A204.1 (cell line): ENCODE results near the gene RPL6.

Experiments used
- FAIRE-seq: peaks from 2 replicates; lab custom pipeline; 2012; peaks lifted over from hg19 to GRCh38; lab: Jason Lieb, UNC

The RPL6 gene

DNA sequence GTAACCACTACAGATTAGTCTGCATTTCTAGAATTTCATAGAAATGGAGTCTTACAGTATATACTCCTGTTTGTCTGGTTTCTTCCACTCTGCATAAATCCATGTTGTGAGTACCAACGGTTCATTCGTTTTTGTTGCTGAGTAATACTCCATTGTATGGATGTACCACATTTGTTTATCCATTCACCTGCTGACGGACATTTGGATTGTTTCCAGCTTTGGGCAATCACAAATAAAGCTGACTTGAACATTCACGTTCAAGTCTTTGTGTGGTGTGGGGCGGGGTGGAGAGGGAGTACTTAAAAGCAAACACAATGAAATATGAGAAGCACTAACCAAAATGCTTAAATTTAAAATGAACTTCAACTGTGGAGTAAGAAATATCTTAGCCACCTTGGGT, 34.3 kb downstream of the RPL6 start:
- no peak for FAIRE-seq

DNA sequence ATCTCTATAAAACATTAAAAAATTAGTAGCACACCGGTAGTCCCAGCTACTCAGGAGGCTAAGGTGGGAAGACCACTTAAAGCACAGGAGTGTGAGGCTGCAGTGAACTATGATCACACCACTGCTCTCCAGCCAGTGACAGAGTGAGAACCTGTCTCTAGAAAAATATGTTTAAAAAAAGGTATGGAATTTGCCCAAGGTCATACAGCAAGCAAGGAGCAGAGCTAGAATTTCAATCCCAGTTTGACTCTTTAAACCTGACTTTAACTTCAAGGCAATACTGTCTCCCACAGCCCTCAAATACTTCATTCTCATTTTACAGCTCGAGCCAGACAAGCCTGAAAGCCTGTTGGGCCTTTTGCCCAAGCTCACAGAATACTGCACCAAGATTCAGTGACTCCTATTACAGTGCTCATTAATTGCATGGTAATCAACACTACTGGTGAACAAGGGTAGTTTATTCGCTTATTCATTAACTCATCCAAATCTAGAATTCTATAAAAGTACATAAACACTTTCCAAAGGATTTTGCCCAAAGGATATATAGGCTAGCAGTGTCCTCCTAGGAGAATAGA, 35.2 kb downstream of the RPL6 start:
- no peak for FAIRE-seq

DNA sequence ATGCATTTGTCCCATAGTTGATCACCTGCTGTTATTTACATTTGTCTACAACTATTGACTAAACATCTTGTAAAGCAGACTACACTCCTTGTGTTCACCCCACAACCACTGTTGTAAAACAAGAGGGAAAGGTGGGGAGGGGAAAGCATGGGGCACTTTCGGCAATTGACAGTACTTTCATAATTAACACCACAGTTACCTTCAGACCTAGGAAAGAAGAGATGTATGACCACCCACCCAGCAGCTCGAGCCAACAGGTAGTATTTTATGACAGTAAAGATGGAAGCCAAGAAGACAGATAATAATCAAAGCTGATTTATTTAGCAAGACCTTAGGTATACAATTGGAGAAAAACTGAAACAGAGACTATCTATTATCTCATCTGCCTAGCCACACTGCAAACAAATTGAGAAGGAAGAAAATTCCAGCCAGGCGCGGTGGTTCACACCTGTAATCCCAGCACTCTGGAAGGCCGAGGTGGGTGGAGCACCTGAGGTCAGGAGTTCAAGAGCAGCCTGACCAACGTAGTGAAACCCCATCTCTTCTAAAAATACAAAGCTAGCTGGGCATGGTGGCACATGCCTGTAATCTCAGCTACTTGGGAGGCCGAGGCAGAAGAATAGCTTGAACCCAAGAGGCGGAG, 38.4 kb downstream of the RPL6 start:
- no peak for FAIRE-seq

DNA sequence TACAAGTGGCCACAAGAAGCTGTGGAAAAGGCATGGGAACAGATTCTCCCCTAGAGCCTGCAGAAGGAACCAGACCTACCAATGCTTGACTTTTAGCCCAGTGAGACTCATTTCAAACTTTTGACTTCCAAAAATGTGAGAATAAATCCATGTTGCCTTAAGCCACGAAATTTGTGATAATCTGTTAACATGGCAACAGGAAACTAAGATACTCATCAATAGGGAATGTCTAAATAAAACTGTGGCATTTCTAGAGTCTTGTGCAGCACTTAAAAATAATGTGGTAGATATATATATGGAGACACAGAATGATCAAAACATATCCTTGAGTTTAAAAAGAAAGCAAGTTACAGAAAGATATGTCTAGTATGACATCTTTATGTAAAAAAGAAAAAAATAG, 39.2 kb downstream of the RPL6 start:
- FAIRE-seq = no peak

DNA sequence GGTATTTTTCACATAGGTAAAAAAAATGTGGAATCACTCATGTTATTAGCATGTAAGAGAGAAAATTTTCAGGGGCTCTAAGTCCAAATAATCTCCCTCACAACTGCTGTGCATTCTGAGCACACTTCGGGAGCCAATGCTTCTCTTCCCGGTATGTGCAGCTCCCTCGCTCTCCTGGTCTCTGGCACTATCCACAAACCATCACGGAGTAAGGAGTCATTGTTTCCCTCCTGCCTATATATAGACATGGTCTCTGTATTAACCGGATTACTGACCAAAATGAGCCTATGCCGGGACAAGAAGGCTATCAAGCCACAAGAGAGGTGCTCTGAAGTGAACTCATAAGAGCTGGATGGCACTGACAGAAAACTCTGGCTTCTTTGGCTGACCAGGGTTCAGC, 40.5 kb downstream of the RPL6 start:
- FAIRE-seq = no peak

GRCh38 chr12:112367965-112368364, 41.4 kb downstream of the RPL6 start:
- FAIRE-seq = no peak

DNA sequence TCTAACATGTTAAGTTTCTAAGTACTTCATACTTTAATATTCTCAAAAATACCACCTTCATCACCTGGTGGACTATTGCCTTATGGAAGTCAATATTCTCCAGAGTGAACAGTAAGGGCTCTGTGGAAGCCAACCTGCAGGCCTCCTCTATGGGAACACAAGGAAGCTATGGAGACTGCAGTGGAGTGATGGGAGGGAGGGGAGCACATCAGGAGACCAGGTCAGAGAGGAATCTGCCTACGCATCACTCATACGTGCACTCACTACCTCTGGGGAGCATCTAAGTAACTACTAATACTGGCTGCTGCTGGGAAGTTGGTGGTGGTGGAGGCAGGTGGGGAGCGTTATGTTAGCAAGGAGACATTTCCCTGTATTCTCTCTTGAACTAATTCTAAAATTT, 47.1 kb downstream of the RPL6 start:
- no peak for FAIRE-seq

- FAIRE-seq = no peak
These were observed 48.1 kb downstream of the RPL6 start for GRCh38 chr12:112361271-112361670.

DNA sequence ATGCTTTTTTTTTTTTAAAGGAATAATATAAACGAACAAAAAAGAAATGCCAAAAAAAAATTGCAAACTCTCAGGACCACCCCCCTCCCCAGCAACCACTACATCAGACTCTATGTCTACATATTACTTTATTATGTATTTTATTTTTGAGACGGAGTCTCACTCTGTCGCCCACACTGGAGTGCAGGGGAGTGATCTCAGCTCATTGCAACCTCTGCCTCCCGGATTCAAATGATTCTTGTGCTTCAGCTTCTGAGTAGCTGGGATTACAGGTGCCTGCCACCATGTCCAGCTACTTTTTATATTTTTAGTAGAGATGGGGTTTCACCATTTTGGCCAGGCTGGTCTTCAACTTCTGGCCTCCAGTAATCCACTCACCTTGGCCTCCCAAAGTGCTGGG, 50.1 kb downstream of the RPL6 start:
- FAIRE-seq = no peak

DNA sequence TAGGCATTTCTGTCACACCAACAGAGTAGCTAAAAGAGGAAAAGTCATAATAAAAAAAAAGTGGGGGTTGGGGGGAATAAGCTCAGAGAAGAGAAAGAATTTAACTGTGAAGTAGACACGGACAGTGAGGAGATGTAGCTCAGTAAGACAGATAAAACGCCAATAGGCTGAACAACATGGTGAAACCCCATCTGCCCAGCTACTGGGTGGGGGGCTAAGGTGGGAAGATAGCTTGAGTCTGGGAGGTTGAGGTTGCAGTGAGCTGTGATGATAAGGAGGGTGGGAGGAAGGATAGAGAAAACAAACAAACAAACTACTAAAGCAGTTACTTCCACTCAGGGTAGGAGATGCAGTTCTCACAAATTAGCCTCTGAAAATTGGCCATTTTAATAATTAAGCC, 52.2 kb downstream of the RPL6 start:
- FAIRE-seq = no peak
